Measurements from ENCODE around the gene CDKL2. TPM values are rescaled to one million over a fixed set of nuclear protein-coding genes. Genes with fewer than 3 reads are reported as not detected.

Gene CDKL2
- polyA plus RNA-seq, 1 donor (not counting 4 experiments of a cell fraction or from before 2014, with no cell fraction given): 0.64 TPM

DNA sequence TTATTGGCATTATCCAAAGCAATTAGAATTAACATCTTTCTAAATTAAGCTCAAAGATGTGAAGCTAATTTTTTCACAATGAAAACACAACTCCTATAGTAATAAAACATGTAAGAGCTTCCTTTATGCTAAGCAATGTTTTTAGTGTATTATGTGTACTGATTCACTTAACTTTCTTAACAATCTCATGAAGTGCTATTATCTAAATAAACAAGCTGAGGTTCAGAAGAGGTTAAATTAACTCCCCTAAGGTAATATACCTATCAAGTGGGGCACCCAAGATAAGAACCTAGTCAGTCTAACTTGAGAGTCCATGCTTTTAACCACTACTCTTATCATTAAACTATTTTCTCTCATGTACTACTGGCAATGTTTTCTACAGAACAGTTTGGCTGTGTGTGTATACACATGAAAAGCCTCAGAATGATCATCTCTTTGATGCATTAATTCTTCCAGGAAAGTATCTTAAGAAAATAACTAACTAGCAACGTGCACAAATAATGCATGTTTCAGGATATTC, 29.2 kb upstream of the CDKL2 start:
- Histone ChIP-seq H3K27me3 (ENCODE audit: control insufficient read depth, extremely low read depth, insufficient read depth, low read length) (no peaks in the 10 kb centered on the region), H3K36me3 (ENCODE audit: control insufficient read depth in 2 of 2, extremely low read depth in 1 of 2, insufficient read depth in 2 of 2, low read length in 2 of 2) (peaks cover 4 to 21% of the 10 kb centered on the region in 2 experiments), H3K4me1 (ENCODE audit: control insufficient read depth, extremely low read depth, insufficient read depth, low read length) (peaks cover 14% of the 10 kb centered on the region), H3K27ac (ENCODE audit: control insufficient read depth, insufficient read depth, low read length) (no peak overlapping the region), H3K9me1 (ENCODE audit: control insufficient read depth, extremely low read depth, insufficient read depth, low read length) (no peaks in the 10 kb centered on the region), H3K4me2 (ENCODE audit: control insufficient read depth, extremely low read depth, insufficient read depth, low read depth, low read length) (no peak overlapping the region), H3K9me3 (ENCODE audit: control insufficient read depth, low read depth, low read length) (no peaks in the 10 kb centered on the region), H3K9ac (ENCODE audit: control insufficient read depth, extremely low read depth, insufficient read depth, low read length) (no peak overlapping the region), H3K4me3 (ENCODE audit: control insufficient read depth in 2 of 3, extremely low read depth in 1 of 3, insufficient read depth in 2 of 3, low read depth in 1 of 3, low read length in 3 of 3) (no peak overlapping the region), H2AFZ (ENCODE audit: control insufficient read depth, low read length) (no peak overlapping the region), H4K20me1 (ENCODE audit: control insufficient read depth, extremely low read depth, insufficient read depth, low read length) (no peaks in the 10 kb centered on the region), H3K79me2 (ENCODE audit: control insufficient read depth, insufficient read depth, low read length) (peaks cover 56% of the 10 kb centered on the region)
- TF ChIP-seq, protein P1, sequence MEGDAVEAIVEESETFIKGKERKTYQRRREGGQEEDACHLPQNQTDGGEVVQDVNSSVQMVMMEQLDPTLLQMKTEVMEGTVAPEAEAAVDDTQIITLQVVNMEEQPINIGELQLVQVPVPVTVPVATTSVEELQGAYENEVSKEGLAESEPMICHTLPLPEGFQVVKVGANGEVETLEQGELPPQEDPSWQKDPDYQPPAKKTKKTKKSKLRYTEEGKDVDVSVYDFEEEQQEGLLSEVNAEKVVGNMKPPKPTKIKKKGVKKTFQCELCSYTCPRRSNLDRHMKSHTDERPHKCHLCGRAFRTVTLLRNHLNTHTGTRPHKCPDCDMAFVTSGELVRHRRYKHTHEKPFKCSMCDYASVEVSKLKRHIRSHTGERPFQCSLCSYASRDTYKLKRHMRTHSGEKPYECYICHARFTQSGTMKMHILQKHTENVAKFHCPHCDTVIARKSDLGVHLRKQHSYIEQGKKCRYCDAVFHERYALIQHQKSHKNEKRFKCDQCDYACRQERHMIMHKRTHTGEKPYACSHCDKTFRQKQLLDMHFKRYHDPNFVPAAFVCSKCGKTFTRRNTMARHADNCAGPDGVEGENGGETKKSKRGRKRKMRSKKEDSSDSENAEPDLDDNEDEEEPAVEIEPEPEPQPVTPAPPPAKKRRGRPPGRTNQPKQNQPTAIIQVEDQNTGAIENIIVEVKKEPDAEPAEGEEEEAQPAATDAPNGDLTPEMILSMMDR (optimal IDR thresholded peaks at IDR 0.05 in 1 of 3, IDR thresholded peaks at IDR 0.05 in 1 of 3, conservative IDR thresholded peaks at IDR 0.05 in 1 of 3; ENCODE audit: extremely low read depth in 1 of 3, insufficient read depth in 2 of 3, low read length in 3 of 3): no peak
- no peak for TF ChIP-seq EZH2 (IDR thresholded peaks at IDR 0.05; ENCODE audit: low read length)
- DNase-seq (ENCODE audit: low read depth, low spot score) (no peak), FAIRE-seq (no peak)
- dilution Hi-C loops (cut with MboI; ENCODE audit: extremely low pct_ligation_motif_present, low sequenced_read_pairs): no loop called here

GRCh38 chr4:75658876-75659275, 28.5 kb upstream of the CDKL2 start:
- Histone ChIP-seq H3K9ac (ENCODE audit: control insufficient read depth, extremely low read depth, insufficient read depth, low read length) (no peak overlapping the region), H3K9me1 (ENCODE audit: control insufficient read depth, extremely low read depth, insufficient read depth, low read length) (no peaks in the 10 kb centered on the region), H3K27me3 (ENCODE audit: control insufficient read depth, extremely low read depth, insufficient read depth, low read length) (no peaks in the 10 kb centered on the region), H3K9me3 (ENCODE audit: control insufficient read depth, low read depth, low read length) (no peaks in the 10 kb centered on the region), H3K36me3 (ENCODE audit: control insufficient read depth in 2 of 2, extremely low read depth in 1 of 2, insufficient read depth in 2 of 2, low read length in 2 of 2) (peaks cover 7 to 21% of the 10 kb centered on the region in 2 experiments), H2AFZ (ENCODE audit: control insufficient read depth, low read length) (no peak overlapping the region), H3K4me2 (ENCODE audit: control insufficient read depth, extremely low read depth, insufficient read depth, low read depth, low read length) (peak overlapping the region; percentile 34), H4K20me1 (ENCODE audit: control insufficient read depth, extremely low read depth, insufficient read depth, low read length) (no peaks in the 10 kb centered on the region), H3K79me2 (ENCODE audit: control insufficient read depth, insufficient read depth, low read length) (peaks cover 50% of the 10 kb centered on the region), H3K27ac (ENCODE audit: control insufficient read depth, insufficient read depth, low read length) (peak overlapping the region; percentile 19), H3K4me3 (ENCODE audit: control insufficient read depth in 2 of 3, extremely low read depth in 1 of 3, insufficient read depth in 2 of 3, low read depth in 1 of 3, low read length in 3 of 3) (no peak overlapping the region), H3K4me1 (ENCODE audit: control insufficient read depth, extremely low read depth, insufficient read depth, low read length) (peaks cover 14% of the 10 kb centered on the region)
- DNase-seq (ENCODE audit: low read depth, low spot score) (no peak), FAIRE-seq (peak; percentile 53)
- TF ChIP-seq EZH2 (IDR thresholded peaks at IDR 0.05; ENCODE audit: low read length): no peak
- TF ChIP-seq, protein P1 (optimal IDR thresholded peaks at IDR 0.05 in 1 of 3, IDR thresholded peaks at IDR 0.05 in 1 of 3, conservative IDR thresholded peaks at IDR 0.05 in 1 of 3; ENCODE audit: extremely low read depth in 1 of 3, insufficient read depth in 2 of 3, low read length in 3 of 3): no peak
- dilution Hi-C loops (cut with MboI; ENCODE audit: extremely low pct_ligation_motif_present, low sequenced_read_pairs): no loop called here
